NB4 (cell line): Measurements from ENCODE around the gene FBXO44.

ENCODE experiments used
- DNase-seq: peaks from one replicate; pipeline ENCODE4 v3.0.0; 2010; ENCODE audit warnings: low read depth
- H3K4me3 ChIP-seq: one replicate; pipeline ENCODE4 v1.5.1; 2011; ENCODE audit warnings: mild to moderate bottlenecking, low read depth, low read length, moderate library complexity
- MYC ChIP-seq: IDR thresholded peaks from 2 replicates; pipeline ENCODE4 v1.6.1; 2011; ENCODE audit warnings: low read depth, low read length
- POLR2A ChIP-seq: IDR thresholded peaks from 2 replicates; pipeline ENCODE4 v1.6.1; 2011; ENCODE audit warnings: mild to moderate bottlenecking; ENCODE audit not compliant: insufficient read length; ENCODE audit errors: extremely low read depth
- TF ChIP-seq, protein P1 (sequence below): IDR thresholded peaks from one replicate; pipeline ENCODE4 v1.5.1; 2012; ENCODE audit warnings: low read depth, low read length
- TF ChIP-seq, protein P2 (sequence below): IDR thresholded peaks from 2 replicates; pipeline ENCODE4 v1.6.1; 2011; ENCODE audit warnings: low read depth, low read length

Gene FBXO44

DNA sequence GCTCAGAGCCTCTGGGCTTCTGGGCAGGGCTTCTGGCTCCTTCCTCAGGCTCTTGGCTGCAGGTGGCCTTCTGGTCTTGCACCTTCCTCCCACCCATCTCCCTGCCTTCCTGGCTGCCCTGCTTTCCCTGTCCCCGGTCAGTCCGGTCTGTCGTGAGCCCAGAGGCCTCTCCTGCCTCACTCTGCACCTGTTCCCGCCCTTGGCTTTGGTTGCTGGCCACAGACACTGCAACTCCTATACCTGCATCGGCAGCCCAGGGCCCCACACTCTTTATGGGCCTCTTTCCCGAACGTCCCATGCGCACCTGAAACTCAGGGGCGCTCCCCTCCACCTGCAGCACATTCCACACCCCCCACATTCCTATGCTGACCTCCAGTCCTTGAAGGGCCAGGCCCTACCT, 8.4 kb upstream of the FBXO44 start:
- no peak overlapping the region for H3K4me3 ChIP-seq
- TF ChIP-seq, protein P1, sequence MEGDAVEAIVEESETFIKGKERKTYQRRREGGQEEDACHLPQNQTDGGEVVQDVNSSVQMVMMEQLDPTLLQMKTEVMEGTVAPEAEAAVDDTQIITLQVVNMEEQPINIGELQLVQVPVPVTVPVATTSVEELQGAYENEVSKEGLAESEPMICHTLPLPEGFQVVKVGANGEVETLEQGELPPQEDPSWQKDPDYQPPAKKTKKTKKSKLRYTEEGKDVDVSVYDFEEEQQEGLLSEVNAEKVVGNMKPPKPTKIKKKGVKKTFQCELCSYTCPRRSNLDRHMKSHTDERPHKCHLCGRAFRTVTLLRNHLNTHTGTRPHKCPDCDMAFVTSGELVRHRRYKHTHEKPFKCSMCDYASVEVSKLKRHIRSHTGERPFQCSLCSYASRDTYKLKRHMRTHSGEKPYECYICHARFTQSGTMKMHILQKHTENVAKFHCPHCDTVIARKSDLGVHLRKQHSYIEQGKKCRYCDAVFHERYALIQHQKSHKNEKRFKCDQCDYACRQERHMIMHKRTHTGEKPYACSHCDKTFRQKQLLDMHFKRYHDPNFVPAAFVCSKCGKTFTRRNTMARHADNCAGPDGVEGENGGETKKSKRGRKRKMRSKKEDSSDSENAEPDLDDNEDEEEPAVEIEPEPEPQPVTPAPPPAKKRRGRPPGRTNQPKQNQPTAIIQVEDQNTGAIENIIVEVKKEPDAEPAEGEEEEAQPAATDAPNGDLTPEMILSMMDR: no peak
- TF ChIP-seq, protein P2, sequence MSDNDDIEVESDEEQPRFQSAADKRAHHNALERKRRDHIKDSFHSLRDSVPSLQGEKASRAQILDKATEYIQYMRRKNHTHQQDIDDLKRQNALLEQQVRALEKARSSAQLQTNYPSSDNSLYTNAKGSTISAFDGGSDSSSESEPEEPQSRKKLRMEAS: no peak
- TF ChIP-seq POLR2A: no peak
- no peak for DNase-seq

- no peak for DNase-seq
- H3K4me3 ChIP-seq: no peak overlapping the region
- TF ChIP-seq MYC: no peak
- TF ChIP-seq POLR2A: no peak
- TF ChIP-seq, protein P2: no peak
- TF ChIP-seq, protein P1: no peak
These were observed 7.3 kb upstream of the FBXO44 start for GRCh38 chr1:11647333-11647732.

DNA sequence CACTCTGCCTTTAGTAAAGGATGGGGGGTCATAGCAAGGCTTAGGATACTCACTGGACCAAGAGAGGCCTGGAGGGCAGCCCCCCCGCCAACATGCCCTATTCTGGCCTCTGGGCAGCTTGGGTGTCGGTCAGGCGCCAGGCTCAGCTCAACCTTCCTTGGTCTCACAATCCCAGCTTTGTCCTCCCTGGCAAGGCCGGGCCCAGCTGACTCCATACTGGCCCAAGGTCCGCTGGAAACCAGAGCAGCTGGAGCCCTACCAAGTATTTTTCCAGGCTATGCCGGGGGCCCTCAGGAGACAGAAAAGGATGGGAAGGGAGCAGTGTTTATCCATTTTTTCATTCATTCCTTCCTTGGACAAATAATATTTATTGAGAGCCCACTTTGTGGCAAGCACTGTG, 6.6 kb upstream of the FBXO44 start:
- TF ChIP-seq MYC: no peak
- TF ChIP-seq, protein P2: no peak
- no peak for TF ChIP-seq POLR2A
- TF ChIP-seq, protein P1: no peak
- no peak overlapping the region for H3K4me3 ChIP-seq
- no peak for DNase-seq

DNA sequence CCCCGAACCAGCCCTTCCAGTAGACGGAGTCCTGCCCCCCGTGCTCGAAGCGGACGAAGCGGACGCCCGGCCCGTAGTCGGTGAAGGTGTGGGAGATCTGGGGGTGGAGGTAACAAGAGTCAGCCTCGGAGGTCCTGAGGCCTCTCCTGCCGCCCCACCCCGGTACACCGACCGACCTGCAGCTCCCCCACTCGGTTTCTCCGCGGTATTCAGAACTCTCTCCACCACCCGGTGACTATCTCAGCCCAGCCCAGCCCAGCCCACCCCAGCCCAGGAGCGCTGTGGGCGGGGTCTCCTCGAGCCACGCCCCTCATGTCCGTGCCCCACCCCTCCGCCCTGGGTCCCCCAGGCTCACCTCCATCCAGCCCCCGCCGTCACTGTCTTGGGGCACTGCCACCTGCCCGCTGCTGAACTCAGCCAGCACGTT, 5.9 kb upstream of the FBXO44 start:
- TF ChIP-seq, protein P1: no peak
- TF ChIP-seq, protein P2: no peak
- no peak overlapping the region for H3K4me3 ChIP-seq
- no peak for DNase-seq

DNA sequence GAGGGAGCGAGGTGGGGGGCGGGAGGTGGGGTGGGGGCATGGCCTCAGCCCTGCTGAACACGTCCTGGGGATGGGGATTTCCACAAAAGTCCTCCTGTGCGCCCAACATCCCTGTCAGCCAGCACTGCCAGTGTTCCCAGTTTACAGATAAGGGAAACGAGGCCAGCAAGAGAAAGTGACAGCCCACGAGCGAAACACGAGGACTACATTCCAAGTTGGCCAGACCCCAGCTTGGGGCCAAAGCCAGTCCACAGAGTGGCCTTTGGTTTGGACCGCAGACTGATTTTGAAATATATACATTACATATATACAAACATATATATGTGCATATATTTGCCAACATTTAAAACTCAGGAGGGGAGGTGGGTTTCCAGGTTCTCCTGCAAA, 5.4 kb upstream of the FBXO44 start:
- H3K4me3 ChIP-seq: no peak overlapping the region
- TF ChIP-seq, protein P2: no peak
- TF ChIP-seq MYC (no peak), POLR2A (no peak)
- TF ChIP-seq, protein P1: no peak
- DNase-seq: no peak

DNA sequence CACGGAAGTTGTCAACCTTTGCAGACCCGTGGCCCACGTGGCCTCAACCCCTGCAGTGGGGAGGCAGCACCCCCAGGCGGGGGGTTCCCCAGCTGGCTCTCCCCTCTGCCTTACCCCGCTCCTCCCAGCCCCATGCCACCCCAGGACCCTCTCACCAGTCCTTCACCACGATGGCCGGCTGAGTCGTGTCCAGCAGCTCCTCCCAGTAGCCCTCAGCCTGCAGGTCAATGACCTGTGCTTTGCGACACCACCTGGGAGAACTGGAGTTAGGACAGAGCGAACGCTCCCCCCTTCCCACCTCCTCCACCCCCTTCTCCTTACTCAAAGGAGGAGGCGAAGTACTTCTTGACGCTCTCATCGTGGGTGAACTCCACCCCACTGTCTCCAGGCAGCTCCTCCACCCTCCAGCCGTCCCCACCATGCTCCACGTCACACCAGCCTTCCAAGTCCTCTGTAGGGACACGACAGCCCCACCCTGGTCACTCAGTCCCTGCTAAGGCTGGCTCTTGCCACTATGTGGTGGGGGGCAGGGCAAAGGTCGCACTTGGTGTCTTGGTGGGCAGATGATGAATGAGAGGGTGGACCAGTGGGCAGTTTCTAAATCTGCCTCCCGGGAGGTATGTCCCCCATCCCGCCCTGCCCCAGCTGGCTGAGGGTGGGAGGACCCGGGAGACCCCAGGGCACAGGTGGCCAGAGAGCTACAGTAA, 4.9 kb upstream of the FBXO44 start:
- TF ChIP-seq, protein P1: no peak
- TF ChIP-seq POLR2A (no peak), MYC (no peak)
- TF ChIP-seq, protein P2: no peak
- DNase-seq: no peak
- H3K4me3 ChIP-seq: no peak overlapping the region
